ENCODE results near the gene NCKAP5.

- no peak for TF ChIP-seq TAF1 (IDR thresholded peaks at IDR 0.05; ENCODE audit: borderline replicate concordance, insufficient read depth, low read length)
- TF ChIP-seq, protein P1, sequence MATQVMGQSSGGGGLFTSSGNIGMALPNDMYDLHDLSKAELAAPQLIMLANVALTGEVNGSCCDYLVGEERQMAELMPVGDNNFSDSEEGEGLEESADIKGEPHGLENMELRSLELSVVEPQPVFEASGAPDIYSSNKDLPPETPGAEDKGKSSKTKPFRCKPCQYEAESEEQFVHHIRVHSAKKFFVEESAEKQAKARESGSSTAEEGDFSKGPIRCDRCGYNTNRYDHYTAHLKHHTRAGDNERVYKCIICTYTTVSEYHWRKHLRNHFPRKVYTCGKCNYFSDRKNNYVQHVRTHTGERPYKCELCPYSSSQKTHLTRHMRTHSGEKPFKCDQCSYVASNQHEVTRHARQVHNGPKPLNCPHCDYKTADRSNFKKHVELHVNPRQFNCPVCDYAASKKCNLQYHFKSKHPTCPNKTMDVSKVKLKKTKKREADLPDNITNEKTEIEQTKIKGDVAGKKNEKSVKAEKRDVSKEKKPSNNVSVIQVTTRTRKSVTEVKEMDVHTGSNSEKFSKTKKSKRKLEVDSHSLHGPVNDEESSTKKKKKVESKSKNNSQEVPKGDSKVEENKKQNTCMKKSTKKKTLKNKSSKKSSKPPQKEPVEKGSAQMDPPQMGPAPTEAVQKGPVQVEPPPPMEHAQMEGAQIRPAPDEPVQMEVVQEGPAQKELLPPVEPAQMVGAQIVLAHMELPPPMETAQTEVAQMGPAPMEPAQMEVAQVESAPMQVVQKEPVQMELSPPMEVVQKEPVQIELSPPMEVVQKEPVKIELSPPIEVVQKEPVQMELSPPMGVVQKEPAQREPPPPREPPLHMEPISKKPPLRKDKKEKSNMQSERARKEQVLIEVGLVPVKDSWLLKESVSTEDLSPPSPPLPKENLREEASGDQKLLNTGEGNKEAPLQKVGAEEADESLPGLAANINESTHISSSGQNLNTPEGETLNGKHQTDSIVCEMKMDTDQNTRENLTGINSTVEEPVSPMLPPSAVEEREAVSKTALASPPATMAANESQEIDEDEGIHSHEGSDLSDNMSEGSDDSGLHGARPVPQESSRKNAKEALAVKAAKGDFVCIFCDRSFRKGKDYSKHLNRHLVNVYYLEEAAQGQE (IDR thresholded peaks at IDR 0.05; ENCODE audit: insufficient read depth in 1 of 2, low read depth in 2 of 2, low read length in 2 of 2): no peak
- TF ChIP-seq POLR2AphosphoS5 (IDR thresholded peaks at IDR 0.05; ENCODE audit: low read depth, low read length): no peak
- no peak for TF ChIP-seq FOXP2 (optimal IDR thresholded peaks at IDR 0.05; ENCODE audit: borderline replicate concordance, extremely low read depth, extremely low read length, insufficient read depth)
These were observed 335.7 kb downstream of the NCKAP5 start for GRCh38 chr2:133232556-133232955.

All from PFSK-1 (cell line).